K562 (cell line): ENCODE data around the gene ILDR1. TPM values are rescaled to one million over a fixed set of nuclear protein-coding genes. Genes with fewer than 3 reads are reported as not detected.

Experiments used
- ATAC-seq: fragments of 200-7000 bp; cut with Tn5 transposase; 3 replicates; pipeline ENCODE4 v1.9.1; 2020; ENCODE audit warnings: moderate library complexity
- BruUV-seq: library from RNA; stranded (reverse); fragments of 400-500 nt; replicated peaks from 2 replicates; lab custom pipeline; 2021; lab: Mats Ljungman, UMichigan
- CTCF ChIA-PET: fragments of 300-600 bp; formaldehyde crosslinking; extraction: SDS; loops from one replicate; lab custom pipeline; 2021; ENCODE audit warnings: low intra/inter-chr PET ratio; lab: Yijun Ruan, JAX
- POLR2A ChIA-PET: fragments of 300-600, 350-650 bp; sonication (Branson Sonifier 250); formaldehyde crosslinking; extraction: SDS; loops from one replicate; lab custom pipeline; 2021; ENCODE audit warnings: antibody characterized with exemption, inconsistent platforms; lab: Yijun Ruan, JAX
- DNase-seq, 4 experiments: peaks; one replicate each; pipeline versions ENCODE4 v3.0.0 to v3.0.0-alpha.2; 2011 to 2018; ENCODE audit warnings: low spot score in 3 of 4, mixed read lengths in 3 of 4; ENCODE audit errors: extremely low read depth in 1 of 4
- FAIRE-seq: peaks from 2 replicates; lab custom pipeline; 2011; peaks lifted over from hg19 to GRCh38; lab: Jason Lieb, UNC
- H2AFZ ChIP-seq: 2 replicates; pipeline ENCODE4 v1.6.0; 2011; ENCODE audit warnings: low read depth, low read length, control low read depth, inconsistent platforms
- H3K27ac ChIP-seq: fragments of 200-600 bp; 3 replicates; pipeline ENCODE4 v1.8.0; 2011; ENCODE audit warnings: low read depth, mild to moderate bottlenecking, control low read depth, inconsistent platforms, low read length, moderate library complexity, mixed read lengths; ENCODE audit errors: extremely low read depth
- H3K27me3 ChIP-seq, 2 experiments: fragments of 300-600 bp in 1 of 2; 2 replicates in 1 of 2; 3 replicates in 1 of 2; pipeline versions ENCODE4 v1.6.0 to v1.8.0; 2011; ENCODE audit warnings: inconsistent platforms in 2 of 2, low read length in 2 of 2, mild to moderate bottlenecking in 1 of 2, mixed read lengths in 1 of 2, moderate library complexity in 1 of 2; ENCODE audit not compliant: control insufficient read depth in 2 of 2, insufficient read depth in 2 of 2
- H3K36me3 ChIP-seq: fragments of 300-600 bp; 3 replicates; pipeline ENCODE4 v1.8.0; 2011; ENCODE audit warnings: mild to moderate bottlenecking, low read length, inconsistent platforms; ENCODE audit not compliant: control insufficient read depth, insufficient read depth
- H3K4me1 ChIP-seq, 2 experiments: fragments of 200-600 bp in 1 of 2; replicated peaks in 1 of 2; 2 replicates in 1 of 2; 3 replicates in 1 of 2; pipeline versions ENCODE4 v1.5.1 to v1.8.0; 2011; ENCODE audit warnings: inconsistent platforms in 2 of 2, low read length in 2 of 2, mild to moderate bottlenecking in 1 of 2, mixed read lengths in 1 of 2, moderate library complexity in 1 of 2; ENCODE audit not compliant: control insufficient read depth in 2 of 2, insufficient read depth in 2 of 2
- H3K4me2 ChIP-seq: 2 replicates; pipeline ENCODE4 v1.6.1; 2011; ENCODE audit warnings: low read length, control low read depth, inconsistent platforms, mixed read lengths; ENCODE audit not compliant: insufficient read depth
- H3K4me3 ChIP-seq: fragments of 200-600 bp; sonication (generic), shearing (Covaris generic); 2 replicates; pipeline ENCODE4 v1.5.1; 2016; ENCODE audit warnings: control low read depth, inconsistent platforms
- H3K79me2 ChIP-seq: fragments of 200-600 bp; 3 replicates; pipeline ENCODE4 v1.8.0; 2011; ENCODE audit warnings: low read length, inconsistent platforms; ENCODE audit not compliant: control insufficient read depth, insufficient read depth
- H3K9ac ChIP-seq, 2 experiments: 2 replicates each; pipeline versions ENCODE4 v1.6.0 to v1.6.1; 2011; ENCODE audit warnings: low read depth in 2 of 2, low read length in 2 of 2, control low read depth in 1 of 2, inconsistent platforms in 1 of 2, mild to moderate bottlenecking in 1 of 2, mixed read lengths in 1 of 2; ENCODE audit not compliant: insufficient read depth in 1 of 2
- H3K9me1 ChIP-seq: one replicate; pipeline ENCODE4 v1.6.0; 2011; ENCODE audit warnings: inconsistent platforms, mild to moderate bottlenecking, low read length, moderate library complexity; ENCODE audit not compliant: control insufficient read depth, insufficient read depth
- H3K9me3 ChIP-seq: replicated peaks from 2 replicates; pipeline ENCODE4 v1.5.1; 2011; ENCODE audit warnings: low read depth, low read length, inconsistent platforms; ENCODE audit not compliant: control insufficient read depth, insufficient read depth
- H4K20me1 ChIP-seq: replicated peaks from 2 replicates; pipeline ENCODE4 v1.6.1; 2011; ENCODE audit warnings: low read length, inconsistent platforms, mixed read lengths; ENCODE audit not compliant: control insufficient read depth, insufficient read depth
- E2F3 ChIP-seq: fragments of 250-450 bp; sonication (Bioruptor Pico); IDR thresholded peaks from 2 replicates; pipeline ENCODE4 v1.4.0; 2020; ENCODE audit warnings: mild to moderate bottlenecking
- PHTF2 ChIP-seq: fragments of 250-450 bp; sonication (Bioruptor Pico); IDR thresholded peaks from 2 replicates; pipeline ENCODE4 v1.5.0; 2021; ENCODE audit warnings: mild to moderate bottlenecking
- SMAD2 ChIP-seq: fragments of 150-350 bp; IDR thresholded peaks from 2 replicates; pipeline ENCODE4 v1.6.1; 2014; ENCODE audit warnings: low read depth, mild to moderate bottlenecking, low read length
- SP2 ChIP-seq: IDR thresholded peaks from 2 replicates; pipeline ENCODE4 v1.6.1; 2011; ENCODE audit warnings: mild to moderate bottlenecking, low read depth, low read length, moderate library complexity; ENCODE audit not compliant: poor library complexity, severe bottlenecking; ENCODE audit errors: extremely low read depth
- ZKSCAN3 ChIP-seq: fragments of 250-450 bp; sonication (Bioruptor Pico); IDR thresholded peaks from 2 replicates; pipeline ENCODE4 v1.4.0; 2020
- ZNF12 ChIP-seq: sonication (generic); formaldehyde crosslinking; IDR thresholded peaks from 2 replicates; pipeline ENCODE4 v1.4.0; 2020; ENCODE audit warnings: mild to moderate bottlenecking, missing genetic modification reagents
- ZNF140 ChIP-seq: fragments of 250-450 bp; sonication (Bioruptor Pico); IDR thresholded peaks from 2 replicates; pipeline ENCODE4 v1.8.0; 2021; ENCODE audit warnings: moderate library complexity, mild to moderate bottlenecking, inconsistent platforms
- ZNF217 ChIP-seq: sonication (generic); formaldehyde crosslinking; IDR thresholded peaks from 2 replicates; pipeline ENCODE4 v1.8.0; 2022; ENCODE audit warnings: mild to moderate bottlenecking, missing genetic modification reagents
- WGBS: fragments of 100-300 bp; shearing (Covaris generic); methylation state at CpG from one replicate; pipeline ENCODE4 v1.1.6; 2016; ENCODE audit warnings: low coverage, mixed read lengths; ENCODE audit not compliant: insufficient coverage; ENCODE audit errors: missing lambda C conversion rate; 5-methylcytosine and 5-hydroxymethylcytosine counted together
- in situ Hi-C: fragments of 300-500 bp; cut with MboI; formaldehyde crosslinking; loops from 4 replicates; pipeline ENCODE4 v1.15.0; 2018; ENCODE audit warnings: inconsistent platforms, mixed read lengths
- intact Hi-C: fragments of 100-400 bp; cut with micrococcal nuclease; formaldehyde crosslinking; loops from 2 replicates; pipeline ENCODE4 v1.14.2; 2022
- polyA plus RNA-seq, 8 experiments: library from polyadenylated mRNA; depleted of rRNA in 4 of 8; stranded (reverse) in 5 of 8; unstranded in 3 of 8; fragments of >200 nt; fragmentation: Nextera tagmentation in 2 of 8; fragmentation: Illumina TruSeq in 1 of 8; extraction: Ambion mirVana in 2 of 8; extraction: Trizol in 1 of 8; gene quantifications; 2 replicates each; pipeline versions ENCODE4 v1.2.1 to v1.2.3, GENCODE V29; 2011 to 2014; ENCODE audit warnings: inconsistent platforms in 1 of 8, missing spikeins in 1 of 8
- total RNA-seq, 7 experiments: library from RNA; depleted of rRNA in 6 of 7; stranded (reverse); fragments of >200 nt in 6 of 7; fragmentation: Illumina TruSeq in 2 of 7; extraction: Trizol in 2 of 7; gene quantifications; 2 replicates each; pipeline versions ENCODE4 v1.2.1 to v1.2.3, GENCODE V29; 2011 to 2021; ENCODE audit warnings: low replicate concordance in 1 of 7
- TF ChIP-seq, protein P1 (sequence below): sonication (generic); formaldehyde crosslinking; IDR thresholded peaks from 2 replicates; pipeline ENCODE4 v1.8.1; 2023; ENCODE audit warnings: mild to moderate bottlenecking, missing genetic modification reagents

ILDR1 gene
- total and polyA plus RNA-seq, 9 of the 15 experiments (the other 6 are each of a cell fraction or from before 2014, with no cell fraction given) = 0.04 TPM; not detected in 8

- no peak overlapping the region for H3K4me2 ChIP-seq
- no peaks in the 10 kb centered on the region for H4K20me1 ChIP-seq
- H3K79me2 ChIP-seq = no peaks in the 10 kb centered on the region
- H3K27me3 ChIP-seq = no peaks in the 10 kb centered on the region
- no peak for TF ChIP-seq SP2
- TF ChIP-seq, protein P1, sequence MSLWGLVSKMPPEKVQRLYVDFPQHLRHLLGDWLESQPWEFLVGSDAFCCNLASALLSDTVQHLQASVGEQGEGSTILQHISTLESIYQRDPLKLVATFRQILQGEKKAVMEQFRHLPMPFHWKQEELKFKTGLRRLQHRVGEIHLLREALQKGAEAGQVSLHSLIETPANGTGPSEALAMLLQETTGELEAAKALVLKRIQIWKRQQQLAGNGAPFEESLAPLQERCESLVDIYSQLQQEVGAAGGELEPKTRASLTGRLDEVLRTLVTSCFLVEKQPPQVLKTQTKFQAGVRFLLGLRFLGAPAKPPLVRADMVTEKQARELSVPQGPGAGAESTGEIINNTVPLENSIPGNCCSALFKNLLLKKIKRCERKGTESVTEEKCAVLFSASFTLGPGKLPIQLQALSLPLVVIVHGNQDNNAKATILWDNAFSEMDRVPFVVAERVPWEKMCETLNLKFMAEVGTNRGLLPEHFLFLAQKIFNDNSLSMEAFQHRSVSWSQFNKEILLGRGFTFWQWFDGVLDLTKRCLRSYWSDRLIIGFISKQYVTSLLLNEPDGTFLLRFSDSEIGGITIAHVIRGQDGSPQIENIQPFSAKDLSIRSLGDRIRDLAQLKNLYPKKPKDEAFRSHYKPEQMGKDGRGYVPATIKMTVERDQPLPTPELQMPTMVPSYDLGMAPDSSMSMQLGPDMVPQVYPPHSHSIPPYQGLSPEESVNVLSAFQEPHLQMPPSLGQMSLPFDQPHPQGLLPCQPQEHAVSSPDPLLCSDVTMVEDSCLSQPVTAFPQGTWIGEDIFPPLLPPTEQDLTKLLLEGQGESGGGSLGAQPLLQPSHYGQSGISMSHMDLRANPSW = no peak
- TF ChIP-seq ZNF12 = no peak
- TF ChIP-seq PHTF2 = no peak
- no peak for TF ChIP-seq ZKSCAN3 (CRISPR knock-in tag)
- TF ChIP-seq ZNF217 (CRISPR knock-in tag) = no peak
- no peak for TF ChIP-seq SMAD2
- no peak for TF ChIP-seq E2F3 (CRISPR knock-in tag)
- no peak for TF ChIP-seq ZNF140 (CRISPR knock-in tag)
- H3K9me3 ChIP-seq = no peaks in the 10 kb centered on the region
- no peak overlapping the region for H2AFZ ChIP-seq
- DNase-seq (no peak), ATAC-seq (no peak), FAIRE-seq (no peak)
- H3K9me1 ChIP-seq = no peaks in the 10 kb centered on the region
- intact Hi-C loops = no loop called here
- CTCF ChIA-PET = no interaction called here
- in situ Hi-C loops = no loop called here
- WGBS = 0% methylated on average over 1 of the region's 1 CpG
- H3K36me3 ChIP-seq = no peaks in the 10 kb centered on the region
- BruUV-seq = no TSS peak
- no peaks in the 10 kb centered on the region for H3K4me1 ChIP-seq
- no peak overlapping the region for H3K4me3 ChIP-seq
- H3K9ac ChIP-seq = no peak overlapping the region
- no peak overlapping the region for H3K27ac ChIP-seq
- POLR2A ChIA-PET = no interaction called here
These were observed 45.3 kb downstream of the ILDR1 start for GRCh38 chr3:121976727-121977126.
